Measurements from ENCODE around the gene RHBDF1. TPM values are rescaled to one million over a fixed set of nuclear protein-coding genes. Genes with fewer than 3 reads are reported as not detected.

RHBDF1 gene
- total and polyA plus RNA-seq, 10 of the 15 experiments (the other 5 are each of a cell fraction or from before 2014, with no cell fraction given), result 0.04 to 0.85 (median 0.36) TPM; not detected in 3

- no peaks in the 10 kb centered on the region for H3K79me2 ChIP-seq (ENCODE audit: control insufficient read depth, insufficient read depth, low read length)
- DNase-seq (ENCODE audit: low read depth, low spot score) (peak; percentile 55), ATAC-seq (peak; percentile 99), FAIRE-seq (peak; percentile 88)
- intact Hi-C loops (cut with micrococcal nuclease; ENCODE audit: unreplicated experiment) (loop anchor here (1.0 kb wide), 1 partner anchor 32 kb away; no protein-coding TSS in a partner anchor), in situ Hi-C loops (cut with MboI) (no loop called here)
- CTCF ChIA-PET, result interaction anchor here (0.6 to 7.9 kb wide), 21 partner anchors 9 to 1284 kb away, joined by 3 to 319 read pairs (median 5); partner anchors contain the start of genes MPG, MRPL28, POLR3K and RHBDF1
- BruUV-seq (replicated peaks), result no TSS peak
- POLR2A ChIA-PET, result interaction anchor here (0.5 to 3.2 kb wide), 8 partner anchors 10 to 492 kb away, joined by 3 to 18 read pairs (median 3); no protein-coding TSS in a partner anchor
- H3K27me3 ChIP-seq (replicated peaks in 1 of 2; ENCODE audit: control insufficient read depth in 2 of 2, insufficient read depth in 2 of 2, low read length in 1 of 2), result no peaks in the 10 kb centered on the region
- no peak overlapping the region for H3K4me2 ChIP-seq (ENCODE audit: control insufficient read depth, insufficient read depth)
- H3K36me3 ChIP-seq (ENCODE audit: control insufficient read depth in 2 of 2, insufficient read depth in 2 of 2, low read length in 1 of 2), result peaks cover 8 to 10% of the 10 kb centered on the region in 2 experiments; a peak in 3 of 4 replicates
- no peak overlapping the region for H3K27ac ChIP-seq (ENCODE audit: control insufficient read depth, insufficient read depth)
- no peak overlapping the region for H2AFZ ChIP-seq (ENCODE audit: control insufficient read depth, low read depth, low read length)
- no peak overlapping the region for H3K4me3 ChIP-seq
- no peaks in the 10 kb centered on the region for H3K9me3 ChIP-seq (replicated peaks; ENCODE audit: control insufficient read depth, insufficient read depth, low read length)
- no peaks in the 10 kb centered on the region for H4K20me1 ChIP-seq (ENCODE audit: control insufficient read depth, insufficient read depth)
- SMC1A ChIA-PET (ENCODE audit: uncharacterized antibody, unreplicated experiment), result interaction anchor here (0.6 to 5.7 kb wide), 8 partner anchors 10 to 92 kb away, joined by 3 to 77 read pairs (median 6); partner anchors contain the start of genes POLR3K and SNRNP25
- 2% methylated on average over 11 of the region's 11 CpGs for WGBS (ENCODE audit: insufficient coverage, insufficient replicate concordance, low lambda C conversion rate, missing lambda C conversion rate)
- no peaks in the 10 kb centered on the region for H3K4me1 ChIP-seq (ENCODE audit: control insufficient read depth, insufficient read depth, low read length)
- RAD21 ChIA-PET (ENCODE audit: unreplicated experiment), result interaction anchor here (0.6 to 6.5 kb wide), 15 partner anchors 8 to 265 kb away, joined by 3 to 132 read pairs (median 4); partner anchors contain the start of genes POLR3K and SNRNP25
- H3K9ac ChIP-seq (ENCODE audit: control insufficient read depth, insufficient read depth, low read length), result no peak overlapping the region
- TF ChIP-seq ZNF207 (IDR thresholded peaks at IDR 0.05; ENCODE audit: borderline replicate concordance), result peak; percentile 58; the same call in 1 of the 2 replicates
- peak; percentile 45; the same call in 1 of the 2 replicates for TF ChIP-seq LARP7 (IDR thresholded peaks at IDR 0.05)
- peak; percentile 42; the same call in 1 of the 2 replicates for TF ChIP-seq MAX (IDR thresholded peaks at IDR 0.05; ENCODE audit: low read depth, low read length)
- no peak for TF ChIP-seq MEF2B (IDR thresholded peaks at IDR 0.05; ENCODE audit: partially characterized antibody, poor library complexity, severe bottlenecking)
- peak; percentile 93 for TF ChIP-seq TCF3 (IDR thresholded peaks at IDR 0.05; ENCODE audit: borderline replicate concordance, insufficient read depth, low read depth, low read length)
- TF ChIP-seq ASH2L (IDR thresholded peaks at IDR 0.05; ENCODE audit: borderline replicate concordance, low read depth), result no peak
- peak; percentile 79 for TF ChIP-seq RAD21 (IDR thresholded peaks at IDR 0.05; ENCODE audit: insufficient read depth, low read depth, low read length)
- no peak for TF ChIP-seq CREB1 (IDR thresholded peaks at IDR 0.05; ENCODE audit: low read depth)
- TF ChIP-seq CHD4 (IDR thresholded peaks at IDR 0.05), result no peak
- TF ChIP-seq YY1 (IDR thresholded peaks at IDR 0.05; ENCODE audit: low read depth, low read length), result peak; percentile 79
- peak; percentile 49; the same call in 1 of the 2 replicates for TF ChIP-seq CREM (IDR thresholded peaks at IDR 0.05; ENCODE audit: low read depth)
- peak; percentile 92; the same call in 1 of the 2 replicates for TF ChIP-seq ZNF592 (IDR thresholded peaks at IDR 0.05)
- 0 out of 2 replicates have a peak, but pooled peaks have one; percentile 48 for TF ChIP-seq IRF4 (IDR thresholded peaks at IDR 0.05; ENCODE audit: low read depth, low read length)
- TF ChIP-seq TBL1XR1 (IDR thresholded peaks at IDR 0.05; ENCODE audit: low read depth, low read length), result no peak
- TF ChIP-seq GATAD2B (conservative IDR thresholded peaks at IDR 0.05; ENCODE audit: low read depth), result peak; percentile 41; the same call in 1 of the 2 replicates
- peak; percentile 32 for TF ChIP-seq RELA (IDR thresholded peaks at IDR 0.05; ENCODE audit: borderline replicate concordance, partially characterized antibody)
- peak; percentile 62; the same call in 1 of the 2 replicates for TF ChIP-seq RB1 (IDR thresholded peaks at IDR 0.05; ENCODE audit: borderline replicate concordance)
- peak; percentile 49; the same call in 1 of the 2 replicates for TF ChIP-seq USF2 (IDR thresholded peaks at IDR 0.05; ENCODE audit: borderline replicate concordance, low read depth, low read length)
- no peak for TF ChIP-seq MYC (IDR thresholded peaks at IDR 0.05; ENCODE audit: insufficient read depth, insufficient read length, insufficient replicate concordance, low read length, severe bottlenecking)
- peak; percentile 91 for TF ChIP-seq TCF12 (IDR thresholded peaks at IDR 0.05; ENCODE audit: low read depth, low read length)
Observed at GRCh38 chr16:96935-97381, 24.5 kb upstream of the RHBDF1 start.
